Mesenchymal stem cell (in vitro differentiated cells and primary cell): ENCODE results near the gene CNNM2. TPM values are rescaled to one million over a fixed set of nuclear protein-coding genes. Genes with fewer than 3 reads are reported as not detected.
"Not testable (repeated sequence)": the region's sequence is repeated elsewhere in the genome, so short reads cannot be mapped to it uniquely, and the experiment has no call there.

Experiments
- DNase-seq: peaks from one replicate; pipeline ENCODE4 v3.0.0-alpha.2; 2013
- H2AFZ ChIP-seq: one replicate; pipeline ENCODE4 v1.6.1; 2013; ENCODE audit warnings: low read depth, mild to moderate bottlenecking, control low read depth, inconsistent platforms, low read length, moderate library complexity
- H2AK5ac ChIP-seq: 2 replicates; pipeline ENCODE4 v1.6.1; 2013; ENCODE audit warnings: low read length, moderate library complexity, mild to moderate bottlenecking, inconsistent platforms; ENCODE audit not compliant: severe bottlenecking
- H2BK120ac ChIP-seq: one replicate; pipeline ENCODE4 v1.6.1; 2013; ENCODE audit warnings: low read depth, mild to moderate bottlenecking, inconsistent platforms, low read length, moderate library complexity
- H2BK12ac ChIP-seq, 2 experiments: one replicate each; pipeline ENCODE4 v1.6.1; 2013; ENCODE audit warnings: inconsistent platforms in 2 of 2, low read length in 2 of 2, mild to moderate bottlenecking in 2 of 2, moderate library complexity in 2 of 2, control low read depth in 1 of 2
- H2BK15ac ChIP-seq: one replicate; pipeline ENCODE4 v1.6.1; 2013; ENCODE audit warnings: mild to moderate bottlenecking, low read depth, inconsistent platforms; ENCODE audit not compliant: poor library complexity, severe bottlenecking
- H2BK5ac ChIP-seq: 2 replicates; pipeline ENCODE4 v1.6.1; 2013; ENCODE audit warnings: low read depth, mild to moderate bottlenecking, low read length, control low read depth, inconsistent platforms; ENCODE audit not compliant: poor library complexity, severe bottlenecking
- H3K14ac ChIP-seq, 2 experiments: one replicate each; pipeline ENCODE4 v1.6.1; 2013; ENCODE audit warnings: inconsistent platforms in 2 of 2, low read length in 2 of 2, control low read depth in 1 of 2, mild to moderate bottlenecking in 1 of 2, moderate library complexity in 1 of 2
- H3K18ac ChIP-seq, 2 experiments: one replicate each; pipeline ENCODE4 v1.6.1; 2013; ENCODE audit warnings: inconsistent platforms in 2 of 2, low read length in 2 of 2, control low read depth in 1 of 2, low read depth in 1 of 2, mild to moderate bottlenecking in 1 of 2
- H3K23ac ChIP-seq, 2 experiments: one replicate each; pipeline ENCODE4 v1.6.1; 2013; ENCODE audit warnings: inconsistent platforms in 2 of 2, low read length in 2 of 2, mild to moderate bottlenecking in 2 of 2, moderate library complexity in 2 of 2, control low read depth in 1 of 2
- H3K27ac ChIP-seq: 2 replicates; pipeline ENCODE4 v1.5.1; 2013; ENCODE audit warnings: mild to moderate bottlenecking, moderate library complexity, low read length, control low read depth, inconsistent platforms; ENCODE audit not compliant: poor library complexity, severe bottlenecking
- H3K27me3 ChIP-seq, 2 experiments: 2 replicates each; pipeline versions ENCODE4 v1.6.1 to v1.7.0; 2013; ENCODE audit warnings: low read length in 2 of 2, mild to moderate bottlenecking in 2 of 2, moderate library complexity in 2 of 2, control low read depth in 1 of 2, inconsistent platforms in 1 of 2; ENCODE audit not compliant: control insufficient read depth in 1 of 2, insufficient read depth in 1 of 2
- H3K36me3 ChIP-seq, 2 experiments: 2 replicates each; pipeline versions ENCODE4 v1.6.1 to v1.7.0; 2013; ENCODE audit warnings: low read length in 2 of 2, control low read depth in 1 of 2, inconsistent platforms in 1 of 2, low read depth in 1 of 2, mild to moderate bottlenecking in 1 of 2; ENCODE audit not compliant: insufficient read depth in 2 of 2, control insufficient read depth in 1 of 2
- H3K4ac ChIP-seq, 2 experiments: one replicate each; pipeline ENCODE4 v1.6.1; 2013; ENCODE audit warnings: inconsistent platforms in 2 of 2, low read length in 2 of 2, mild to moderate bottlenecking in 2 of 2, moderate library complexity in 2 of 2, control low read depth in 1 of 2, low read depth in 1 of 2
- H3K4me1 ChIP-seq: 2 replicates; pipeline ENCODE4 v1.6.1; 2013; ENCODE audit warnings: low read depth, low read length, control low read depth; ENCODE audit not compliant: control insufficient read depth, insufficient read depth
- H3K4me2 ChIP-seq: 2 replicates; pipeline ENCODE4 v1.6.1; 2013; ENCODE audit warnings: low read length, mild to moderate bottlenecking, inconsistent platforms; ENCODE audit not compliant: poor library complexity, severe bottlenecking
- H3K4me3 ChIP-seq, 2 experiments: 2 replicates each; pipeline versions ENCODE4 v1.5.1 to v1.7.0; 2013; ENCODE audit warnings: low read length in 2 of 2, mild to moderate bottlenecking in 2 of 2, control low read depth in 1 of 2, low read depth in 1 of 2; ENCODE audit not compliant: insufficient read depth in 1 of 2
- H3K79me1 ChIP-seq: replicated peaks from 2 replicates; pipeline ENCODE4 v1.6.1; 2013; ENCODE audit warnings: mild to moderate bottlenecking, control low read depth, low read length, inconsistent platforms; ENCODE audit not compliant: poor library complexity, severe bottlenecking
- H3K9ac ChIP-seq: 2 replicates; pipeline ENCODE4 v1.7.0; 2013; ENCODE audit warnings: mild to moderate bottlenecking, low read length, moderate library complexity
- H3K9me3 ChIP-seq: 2 replicates; pipeline ENCODE4 v1.7.0; 2013; ENCODE audit warnings: mild to moderate bottlenecking, low read length; ENCODE audit not compliant: control insufficient read depth
- H4K8ac ChIP-seq: one replicate; pipeline ENCODE4 v1.6.1; 2013; ENCODE audit warnings: inconsistent platforms, mild to moderate bottlenecking, low read length, moderate library complexity
- H4K91ac ChIP-seq: one replicate; pipeline ENCODE4 v1.6.1; 2013; ENCODE audit warnings: mild to moderate bottlenecking, low read length, inconsistent platforms
- WGBS: methylation state at CpG from one replicate; pipeline ENCODE4 v1.1.7; 2013; ENCODE audit warnings: mixed read lengths; 5-methylcytosine and 5-hydroxymethylcytosine counted together
- small RNA-seq: library from polyadenylated mRNA; stranded (forward); fragments of <200 nt; extraction: miRNeasy Mini kit (QIAGEN cat#:217004); gene quantifications from one replicate; pipeline ENCODE3, GENCODE V24; 2013; ENCODE audit warnings: low read depth

CNNM2 gene

DNA sequence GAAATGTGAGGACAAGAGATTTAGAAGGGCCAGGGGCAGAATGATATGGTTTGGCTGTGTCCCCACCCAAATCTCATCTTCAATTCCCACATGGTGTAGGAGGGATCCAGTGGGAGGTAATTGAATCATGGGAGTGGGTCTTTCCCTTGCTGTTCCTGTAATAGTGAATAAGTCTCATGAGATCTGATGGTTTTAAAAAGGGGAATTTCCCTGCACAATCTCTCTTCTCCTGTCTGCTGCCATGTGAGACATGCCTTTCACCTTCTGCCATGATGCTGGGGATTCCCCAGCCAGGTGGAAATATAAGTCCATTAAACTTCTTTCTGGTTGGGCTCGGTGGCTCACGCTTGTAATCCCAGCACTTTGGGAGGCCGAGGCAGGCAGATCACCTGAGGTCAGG lies 217.1 kb downstream of the CNNM2 start:
- not testable (repeated sequence) for H2AFZ ChIP-seq, H3K23ac ChIP-seq, H2AK5ac ChIP-seq, H2BK15ac ChIP-seq, H3K4me2 ChIP-seq, DNase-seq, H3K4ac ChIP-seq, H3K4me3 ChIP-seq, H3K14ac ChIP-seq, H3K27ac ChIP-seq, H2BK5ac ChIP-seq, H3K9me3 ChIP-seq, H4K8ac ChIP-seq, H3K4me1 ChIP-seq, H3K18ac ChIP-seq, H3K27me3 ChIP-seq, H3K9ac ChIP-seq, H2BK120ac ChIP-seq, H2BK12ac ChIP-seq, H4K91ac ChIP-seq
- peaks cover 28 to 76% of the 10 kb centered on the region in 2 experiments for H3K36me3 ChIP-seq
- H3K79me1 ChIP-seq = peaks cover 18% of the 10 kb centered on the region
- 95% methylated on average over 3 of the region's 3 CpGs for WGBS

DNA sequence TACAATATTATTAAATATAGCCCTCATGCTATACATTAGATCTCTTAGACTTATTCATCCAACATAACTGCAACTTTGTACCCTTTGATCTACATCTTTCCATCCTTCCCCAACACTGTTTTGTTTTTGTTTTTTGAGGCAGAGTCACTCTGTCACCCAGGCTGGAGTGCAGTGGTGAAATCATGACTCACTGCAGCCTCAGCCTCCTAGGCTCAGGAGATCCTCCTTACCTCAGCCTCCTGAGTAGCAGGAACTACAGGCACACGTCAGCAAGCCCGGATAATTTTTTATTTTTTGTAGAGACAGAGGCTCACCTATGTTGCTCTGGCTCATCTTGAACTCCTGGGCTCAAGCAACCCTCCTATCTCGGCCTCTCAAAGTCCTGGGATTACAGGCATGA lies 221.7 kb downstream of the CNNM2 start:
- Histone ChIP-seq H2BK120ac (no peak overlapping the region), H2BK15ac (no peak overlapping the region), H3K23ac (no peak overlapping the region), H3K9me3 (no peaks in the 10 kb centered on the region), H2AFZ (no peak overlapping the region), H3K9ac (no peak overlapping the region), H3K27me3 (no peaks in the 10 kb centered on the region), H3K4me1 (peaks cover 2% of the 10 kb centered on the region), H4K91ac (no peak overlapping the region), H3K18ac (no peak overlapping the region), H2AK5ac (no peak overlapping the region), H2BK5ac (no peak overlapping the region), H4K8ac (no peak overlapping the region), H3K14ac (no peak overlapping the region), H3K4ac (no peak overlapping the region), H3K4me3 (no peak overlapping the region), H2BK12ac (no peak overlapping the region), H3K36me3 (peaks cover 20 to 66% of the 10 kb centered on the region in 2 experiments), H3K27ac (no peak overlapping the region), H3K79me1 (peaks cover 23% of the 10 kb centered on the region), H3K4me2 (no peak overlapping the region)
- 97% methylated on average over 3 of the region's 3 CpGs for WGBS
- no peak for DNase-seq

Small RNAs within 50 kb of the gene (small RNA-seq; reads per million reads assigned to genes)
- gene AS3MT (not detected), gene RF00026 (not detected), gene RF02271 (not detected)
